SH-SY5Y (cell line): ENCODE measurements around the gene NFKB1.

ENCODE experiments used
- GATA2 ChIP-seq: IDR thresholded peaks from 2 replicates; pipeline ENCODE4 v1.6.1; 2011; ENCODE audit warnings: mild to moderate bottlenecking, low read depth, low read length
- GATA3 ChIP-seq: IDR thresholded peaks from 2 replicates; pipeline ENCODE4 v1.6.1; 2011; ENCODE audit warnings: low read depth, mild to moderate bottlenecking, low read length, moderate library complexity

NFKB1 gene

DNA sequence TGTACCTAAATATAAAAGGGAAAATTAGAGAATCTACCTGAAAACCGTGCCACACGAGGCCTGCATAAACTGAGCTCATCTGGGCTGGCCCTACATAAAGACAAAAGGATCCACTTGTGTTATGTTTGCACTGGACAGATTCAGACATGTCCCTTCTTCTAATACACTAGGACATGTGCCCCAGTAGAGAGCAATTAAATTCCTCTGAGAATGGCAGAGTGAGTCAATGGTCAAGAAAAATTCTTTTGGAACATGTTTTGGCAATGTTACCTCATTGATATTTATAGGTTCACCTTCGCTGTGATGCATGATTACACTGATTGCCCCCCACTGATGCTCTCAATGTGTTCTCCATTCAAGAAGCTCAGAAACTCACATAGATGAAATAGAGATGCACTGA lies 164.4 kb downstream of the NFKB1 start:
- TF ChIP-seq GATA2: no peak
- TF ChIP-seq GATA3: no peak
